MM.1S (cell line): ENCODE data around the gene PPA2.

Experiments used
- CTCF ChIP-seq: fragments of 300-600 bp; sonication (generic); IDR thresholded peaks from 2 replicates; pipeline ENCODE4 v1.5.1; 2016; ENCODE audit warnings: antibody characterized with exemption, low read length, mixed read lengths
- EZH2 ChIP-seq: fragments of 300-600 bp; sonication (generic); optimal IDR thresholded peaks from 2 replicates; pipeline ENCODE3; 2017; ENCODE audit warnings: low read depth, mild to moderate bottlenecking, antibody characterized with exemption, low read length, mixed read lengths

- TF ChIP-seq EZH2 = no peak
- no peak for TF ChIP-seq CTCF
Observed at GRCh38 chr4:105455182-105455581, 18.7 kb downstream of the PPA2 start.
